Tibial nerve (tissue), 4 donors: Measurements from ENCODE around the gene LARGE2. TPM values are rescaled to one million over a fixed set of nuclear protein-coding genes. Genes with fewer than 3 reads are reported as not detected.

Experiments used
- DNase-seq, 2 donors: peaks; one replicate each; pipeline ENCODE4 v3.0.0-alpha.2; 2019; ENCODE audit warnings: low spot score in 2 of 2
- H3K27ac ChIP-seq, 4 donors: fragments of 200-600 bp; sonication (generic) in 3 of 4; one replicate each; pipeline ENCODE4 v1.5.1; 2017 to 2019; ENCODE audit warnings: mild to moderate bottlenecking in 1 of 4
- H3K27me3 ChIP-seq, 2 donors: fragments of 200-600 bp; sonication (generic) in 1 of 2; one replicate each; pipeline versions ENCODE4 v1.5.1 to v1.6.0; 2017 to 2019
- H3K36me3 ChIP-seq, 3 donors: fragments of 200-600 bp; sonication (generic); one replicate each; pipeline ENCODE4 v1.5.1; 2018 to 2019
- H3K4me1 ChIP-seq, 4 donors: fragments of 200-600 bp; sonication (generic) in 3 of 4; one replicate each; pipeline ENCODE4 v1.5.1; 2017 to 2019
- H3K4me3 ChIP-seq, 4 donors: fragments of 200-600 bp; sonication (generic) in 3 of 4; one replicate each; pipeline ENCODE4 v1.5.1; 2017 to 2019; ENCODE audit warnings: mild to moderate bottlenecking in 1 of 4, moderate library complexity in 1 of 4
- H3K9me3 ChIP-seq, 4 donors: fragments of 200-600 bp; sonication (generic) in 3 of 4; one replicate each; pipeline ENCODE4 v1.5.1; 2017 to 2019
- EP300 ChIP-seq, 2 donors: sonication (generic); formaldehyde crosslinking; IDR thresholded peaks; one replicate each; pipeline ENCODE4 v1.6.1; 2017; ENCODE audit warnings: antibody characterized with exemption in 2 of 2, mild to moderate bottlenecking in 1 of 2
- POLR2A ChIP-seq, 2 donors: fragments of 450-650 bp; IDR thresholded peaks; one replicate each; pipeline ENCODE4 v1.6.1; 2017; ENCODE audit warnings: antibody characterized with exemption in 2 of 2, mild to moderate bottlenecking in 2 of 2, moderate library complexity in 2 of 2
- WGBS, 2 donors: methylation state at CpG; one replicate each; pipeline ENCODE4 v1.1.5; 2018; 5-methylcytosine and 5-hydroxymethylcytosine counted together
- total RNA-seq, 4 donors: library from RNA; depleted of rRNA; stranded (reverse); fragments of >200 nt; gene quantifications; one replicate each; pipeline ENCODE4 v1.1.0, GENCODE V29; 2016
- TF ChIP-seq, protein P1 (sequence below), 5 experiments: fragments of 200-600 bp in 3 of 5; fragments of 450-650 bp in 2 of 5; sonication (generic) in 3 of 5; IDR thresholded peaks; one replicate each; pipeline ENCODE4 v1.5.1; 2016 to 2019; ENCODE audit warnings: antibody characterized with exemption in 5 of 5, mild to moderate bottlenecking in 3 of 5, moderate library complexity in 2 of 5

The LARGE2 gene
- total RNA-seq, 4 donors from 2014 or later: not detected

- peaks cover 0 to 72% (median 4%) of the 10 kb centered on the region in 3 donors for H3K36me3 ChIP-seq
- peak within 1 kb of the TSS in 3 of 4 donors; percentile 15 to 60 (median 30) for H3K27ac ChIP-seq
- WGBS, 2 donors: 55 to 71% methylated on average over 11 to 18 of the region's 18 CpGs
- H3K4me1 ChIP-seq: peaks cover 0 to 14% (median 0%) of the 10 kb centered on the region in 4 donors
- H3K4me3 ChIP-seq: no peak within 1 kb of the TSS
- H3K9me3 ChIP-seq: no peaks in the 10 kb centered on the region
- H3K27me3 ChIP-seq: no peaks in the 10 kb centered on the region
- TF ChIP-seq POLR2A (IDR thresholded peaks at IDR 0.05): no peak
- TF ChIP-seq, protein P1, sequence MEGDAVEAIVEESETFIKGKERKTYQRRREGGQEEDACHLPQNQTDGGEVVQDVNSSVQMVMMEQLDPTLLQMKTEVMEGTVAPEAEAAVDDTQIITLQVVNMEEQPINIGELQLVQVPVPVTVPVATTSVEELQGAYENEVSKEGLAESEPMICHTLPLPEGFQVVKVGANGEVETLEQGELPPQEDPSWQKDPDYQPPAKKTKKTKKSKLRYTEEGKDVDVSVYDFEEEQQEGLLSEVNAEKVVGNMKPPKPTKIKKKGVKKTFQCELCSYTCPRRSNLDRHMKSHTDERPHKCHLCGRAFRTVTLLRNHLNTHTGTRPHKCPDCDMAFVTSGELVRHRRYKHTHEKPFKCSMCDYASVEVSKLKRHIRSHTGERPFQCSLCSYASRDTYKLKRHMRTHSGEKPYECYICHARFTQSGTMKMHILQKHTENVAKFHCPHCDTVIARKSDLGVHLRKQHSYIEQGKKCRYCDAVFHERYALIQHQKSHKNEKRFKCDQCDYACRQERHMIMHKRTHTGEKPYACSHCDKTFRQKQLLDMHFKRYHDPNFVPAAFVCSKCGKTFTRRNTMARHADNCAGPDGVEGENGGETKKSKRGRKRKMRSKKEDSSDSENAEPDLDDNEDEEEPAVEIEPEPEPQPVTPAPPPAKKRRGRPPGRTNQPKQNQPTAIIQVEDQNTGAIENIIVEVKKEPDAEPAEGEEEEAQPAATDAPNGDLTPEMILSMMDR (IDR thresholded peaks at IDR 0.05): no peak
- peak in 1 of 2 donors; percentile 25 for TF ChIP-seq EP300 (IDR thresholded peaks at IDR 0.05)
- DNase-seq: no peak
These were observed 15.4 kb upstream of the LARGE2 start, which contains the start of gene FREY1 for GRCh38 chr11:45906965-45907611. Gene FREY1, minus strand, starts transcription at chr11:45907271. Its CDS starts 26 bp downstream, at chr11:45907245.

DNA sequence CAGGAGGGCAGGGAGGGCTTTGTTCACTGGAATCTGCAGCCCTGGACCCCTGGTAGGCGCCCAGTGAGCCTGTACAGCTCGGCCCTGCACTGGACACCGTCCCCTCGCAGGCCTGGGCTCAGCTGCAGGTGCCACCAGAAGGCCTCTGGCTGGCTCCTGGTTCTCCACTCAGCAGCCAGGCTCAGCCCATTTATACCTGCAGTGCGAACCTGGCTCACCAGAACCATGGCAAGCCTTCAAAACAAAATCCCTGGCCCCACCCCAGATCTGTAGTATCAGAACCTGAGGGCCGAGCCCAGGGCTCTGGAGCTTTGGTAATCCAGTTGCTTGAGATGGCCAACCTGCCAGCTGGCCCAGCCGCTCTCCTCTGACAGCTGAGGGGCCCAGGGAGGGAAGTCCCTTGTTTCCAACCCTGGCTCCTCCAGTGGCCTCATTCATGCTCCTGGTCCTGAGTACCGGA is 14.5 kb upstream of the LARGE2 start:
- no peak for DNase-seq
- Histone ChIP-seq H3K4me3 (no peak overlapping the region), H3K4me1 (peaks cover 0 to 13% (median 0%) of the 10 kb centered on the region in 4 donors), H3K27me3 (no peaks in the 10 kb centered on the region), H3K9me3 (no peaks in the 10 kb centered on the region), H3K36me3 (peaks cover 0 to 72% (median 4%) of the 10 kb centered on the region in 3 donors), H3K27ac (peak overlapping the region in 2 of 4 donors; percentile 15 to 60)
- 78 to 92% methylated on average over 5 of the region's 8 CpGs for WGBS, 2 donors
- TF ChIP-seq EP300 (IDR thresholded peaks at IDR 0.05): no peak
- TF ChIP-seq, protein P1 (IDR thresholded peaks at IDR 0.05): no peak
- no peak for TF ChIP-seq POLR2A (IDR thresholded peaks at IDR 0.05)

GRCh38 chr11:45909594-45910475 is 12.6 kb upstream of the LARGE2 start:
- no peaks in the 10 kb centered on the region for H3K27me3 ChIP-seq
- peaks cover 0 to 72% (median 18%) of the 10 kb centered on the region in 3 donors for H3K36me3 ChIP-seq
- H3K27ac ChIP-seq: peak overlapping the region in 1 of 4 donors; percentile 11
- no peak overlapping the region for H3K4me3 ChIP-seq
- DNase-seq: no peak
- H3K9me3 ChIP-seq: no peaks in the 10 kb centered on the region
- 79 to 83% methylated on average over 21 to 25 of the region's 32 CpGs for WGBS, 2 donors
- no peak for TF ChIP-seq POLR2A (IDR thresholded peaks at IDR 0.05)
- H3K4me1 ChIP-seq: peaks cover 0 to 13% (median 0%) of the 10 kb centered on the region in 4 donors

DNA sequence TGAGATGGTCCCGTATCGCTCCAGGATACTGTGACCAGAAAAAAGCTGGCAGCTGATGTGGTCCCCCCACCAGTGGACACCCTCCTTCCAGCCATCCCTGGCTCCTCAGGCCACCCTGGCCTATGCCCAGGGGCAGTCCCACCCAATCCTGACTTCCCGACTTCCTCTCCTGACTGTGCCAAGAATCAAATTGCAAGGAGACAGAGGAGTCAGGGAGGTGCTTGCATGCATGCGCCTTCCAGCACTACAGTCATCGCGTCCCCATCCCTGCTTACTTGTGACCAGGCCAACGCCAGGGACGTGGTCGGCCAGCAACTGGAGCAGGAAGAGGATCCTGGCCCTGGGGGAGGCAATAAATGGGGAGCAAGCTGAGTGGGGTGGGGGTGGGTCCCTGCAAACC is 11.8 kb upstream of the LARGE2 start:
- Histone ChIP-seq H3K9me3 (no peaks in the 10 kb centered on the region), H3K4me1 (peaks cover 0 to 16% (median 0%) of the 10 kb centered on the region in 4 donors), H3K4me3 (no peak overlapping the region), H3K36me3 (peaks cover 0 to 72% (median 18%) of the 10 kb centered on the region in 3 donors), H3K27me3 (no peaks in the 10 kb centered on the region), H3K27ac (no peak overlapping the region)
- 74 to 76% methylated on average over 9 of the region's 9 CpGs for WGBS, 2 donors
- TF ChIP-seq, protein P1 (IDR thresholded peaks at IDR 0.05): no peak
- TF ChIP-seq EP300 (IDR thresholded peaks at IDR 0.05): no peak
- TF ChIP-seq POLR2A (IDR thresholded peaks at IDR 0.05): no peak
- no peak for DNase-seq

- peaks cover 0 to 73% (median 18%) of the 10 kb centered on the region in 3 donors for H3K36me3 ChIP-seq
- H3K4me3 ChIP-seq: no peak overlapping the region
- no peak overlapping the region for H3K27ac ChIP-seq
- 93 to 96% methylated on average over 19 of the region's 19 CpGs for WGBS, 2 donors
- H3K9me3 ChIP-seq: no peaks in the 10 kb centered on the region
- TF ChIP-seq EP300 (IDR thresholded peaks at IDR 0.05): no peak
- TF ChIP-seq, protein P1 (IDR thresholded peaks at IDR 0.05): no peak
- no peak for TF ChIP-seq POLR2A (IDR thresholded peaks at IDR 0.05)
- DNase-seq: no peak
- peaks cover 0 to 21% (median 11%) of the 10 kb centered on the region in 4 donors for H3K4me1 ChIP-seq
- no peaks in the 10 kb centered on the region for H3K27me3 ChIP-seq
These were observed 8.9 kb upstream of the LARGE2 start for GRCh38 chr11:45913514-45913913.
